ENCODE measurements around the gene RABGAP1.

GRCh38 chr9:123091459-123091858 lies 150.6 kb downstream of the RABGAP1 start:
- TF ChIP-seq FOXM1 (IDR thresholded peaks at IDR 0.05; ENCODE audit: borderline replicate concordance) (no peak), ARNT (IDR thresholded peaks at IDR 0.05) (no peak), BHLHE40 (IDR thresholded peaks at IDR 0.05; ENCODE audit: borderline replicate concordance) (no peak), CTBP1 (IDR thresholded peaks at IDR 0.05; ENCODE audit: borderline replicate concordance) (no peak), FOXK2 (IDR thresholded peaks at IDR 0.05) (no peak), FOXA1 (IDR thresholded peaks at IDR 0.05) (no peak), SUZ12 (IDR thresholded peaks at IDR 0.05) (no peak)
